ENCODE measurements around the gene PIK3C3.

Gene PIK3C3
- 114 to 116 reads per million in 2 donors for total RNA-seq

- DNase-seq, result peak; percentile 90
Measured at GRCh38 chr18:41954827-41955613, at the start of gene PIK3C3. Gene PIK3C3, plus strand, starts transcription at chr18:41955234. Its CDS starts 58 bp downstream, at chr18:41955292.

- no peak for DNase-seq
Measured at GRCh38 chr18:41905786-41906527, 49.1 kb upstream of the PIK3C3 start.

- no peak for DNase-seq
Measured at GRCh38 chr18:41906528-41907146, 48.4 kb upstream of the PIK3C3 start.

- no peak for DNase-seq
Measured at GRCh38 chr18:41917181-41917580, 37.9 kb upstream of the PIK3C3 start.

GRCh38 chr18:41921770-41922169 lies 33.3 kb upstream of the PIK3C3 start:
- DNase-seq, result no peak

- no peak for DNase-seq
Measured at GRCh38 chr18:41922176-41922575, 32.9 kb upstream of the PIK3C3 start.

GRCh38 chr18:41922841-41923240 lies 32.2 kb upstream of the PIK3C3 start:
- no peak for DNase-seq

GRCh38 chr18:41923446-41923845 lies 31.6 kb upstream of the PIK3C3 start:
- no peak for DNase-seq

- no peak for DNase-seq
Measured at GRCh38 chr18:41928581-41928980, 26.5 kb upstream of the PIK3C3 start.

GRCh38 chr18:41932899-41933298 lies 22.1 kb upstream of the PIK3C3 start:
- no peak for DNase-seq

GRCh38 chr18:41933778-41934177 lies 21.3 kb upstream of the PIK3C3 start:
- no peak for DNase-seq

- no peak for DNase-seq
Measured at GRCh38 chr18:41936471-41937134, 18.4 kb upstream of the PIK3C3 start.

- no peak for DNase-seq
Measured at GRCh38 chr18:41938445-41938844, 16.6 kb upstream of the PIK3C3 start.

- no peak for DNase-seq
Measured at GRCh38 chr18:41939326-41939725, 15.7 kb upstream of the PIK3C3 start.

GRCh38 chr18:41940506-41941215 lies 14.4 kb upstream of the PIK3C3 start:
- DNase-seq, result no peak

GRCh38 chr18:41942254-41942653 lies 12.8 kb upstream of the PIK3C3 start:
- DNase-seq, result no peak

GRCh38 chr18:41948544-41949110 lies 6.4 kb upstream of the PIK3C3 start:
- DNase-seq, result no peak

GRCh38 chr18:41949206-41949920 lies 5.7 kb upstream of the PIK3C3 start:
- no peak for DNase-seq

- no peak for DNase-seq
Measured at GRCh38 chr18:41955688-41956087, 654 bp downstream of the PIK3C3 start.

GRCh38 chr18:41959045-41959444 lies 4.0 kb downstream of the PIK3C3 start:
- DNase-seq, result no peak

GRCh38 chr18:41965634-41966255 lies 10.7 kb downstream of the PIK3C3 start:
- no peak for DNase-seq

Measured in activated gamma-delta T cell (primary cell).